Measurements from ENCODE around the gene CREB3L1. TPM values are rescaled to one million over a fixed set of nuclear protein-coding genes. Genes with fewer than 3 reads are reported as not detected.

CREB3L1 gene
- total and polyA plus RNA-seq, 4 donors = 6.9 to 18.4 (median 9.5) TPM

DNA sequence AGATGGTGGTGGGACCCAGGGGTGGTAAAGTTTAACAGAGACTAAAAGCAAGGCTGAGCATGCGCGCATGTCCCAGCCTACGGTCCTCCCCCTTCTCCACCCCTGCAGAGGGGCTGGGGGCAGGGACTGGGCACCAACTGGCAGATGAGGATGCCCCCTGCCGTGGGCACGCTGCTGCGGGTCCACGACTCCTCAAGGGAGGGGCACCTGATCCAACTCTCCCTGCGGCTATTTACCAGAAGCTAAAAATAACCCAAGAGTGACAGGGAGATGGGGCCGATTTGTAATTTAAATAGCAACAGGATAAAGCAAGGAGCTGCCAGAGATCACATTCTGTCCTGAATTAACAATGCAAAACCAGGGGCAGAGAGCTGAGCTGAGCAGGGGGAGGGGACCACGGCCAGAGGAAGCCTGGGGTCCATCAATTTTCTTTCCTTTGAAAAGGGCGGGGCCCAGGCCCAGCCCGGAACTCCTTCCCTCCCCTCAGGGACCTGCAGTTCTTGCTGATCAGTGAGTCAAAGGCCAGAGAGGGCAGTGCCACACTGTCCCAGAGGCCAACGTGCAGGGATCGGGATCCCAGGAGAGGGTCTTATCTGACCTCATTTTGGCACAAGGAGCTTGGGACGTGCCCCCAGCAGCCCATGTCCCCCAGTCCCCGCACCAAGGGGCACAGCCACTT lies 61.7 kb downstream of the CREB3L1 start:
- WGBS, 2 donors = 36 to 38% methylated on average over 16 of the region's 16 CpGs
- intact Hi-C loops (cut with DNase I) = no loop called here

DNA sequence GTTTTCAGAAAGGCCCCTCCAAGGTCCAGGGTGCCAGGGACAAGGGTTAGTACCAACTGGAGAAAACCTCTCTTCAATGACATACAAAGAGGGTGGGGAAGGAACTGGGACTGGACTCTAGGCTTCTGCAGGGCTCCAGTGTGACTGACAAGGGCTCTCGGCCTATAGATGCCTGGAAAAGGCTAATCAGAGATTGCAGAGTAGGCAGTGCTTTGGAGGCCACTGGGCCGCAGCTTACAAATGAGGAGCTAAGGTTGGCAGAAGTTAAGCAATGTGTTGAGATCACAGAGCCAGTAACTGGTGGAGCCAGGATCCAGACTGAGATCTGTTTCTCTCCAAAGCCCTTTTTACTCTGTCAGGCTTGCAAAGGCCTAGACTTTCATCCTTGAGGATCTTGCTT lies 62.4 kb downstream of the CREB3L1 start:
- H3K27ac ChIP-seq (ENCODE audit: low read depth in 1 of 2, low read length in 2 of 2) = no peak overlapping the region
- 88 to 90% methylated on average over 2 of the region's 2 CpGs for WGBS, 2 donors
- H3K4me3 ChIP-seq (ENCODE audit: low read length in 2 of 2) = no peak overlapping the region
- DNase-seq (no peak), ATAC-seq (ENCODE audit: low FRiP score) (no peak)
- H3K27me3 ChIP-seq (ENCODE audit: control insufficient read depth in 1 of 2, insufficient read depth in 2 of 2, low read length in 1 of 2) = no peaks in the 10 kb centered on the region
- intact Hi-C loops (cut with DNase I) = no loop called here
- no peaks in the 10 kb centered on the region for H3K4me1 ChIP-seq (ENCODE audit: control insufficient read depth in 1 of 2, insufficient read depth in 2 of 2, low read length in 2 of 2)
- no peaks in the 10 kb centered on the region for H3K36me3 ChIP-seq (ENCODE audit: control insufficient read depth in 1 of 2, insufficient read depth in 2 of 2, low read length in 1 of 2)
- no peaks in the 10 kb centered on the region for H3K9me3 ChIP-seq (ENCODE audit: control insufficient read depth, low read length)

More for the DNA sequence above, 61.7 kb downstream of the CREB3L1 start:
- ATAC-seq (ENCODE audit: low FRiP score) (peak; percentile 26), DNase-seq (no peak)
- no peaks in the 10 kb centered on the region for H3K9me3 ChIP-seq (ENCODE audit: control insufficient read depth, low read length)
- H3K27me3 ChIP-seq (ENCODE audit: control insufficient read depth in 1 of 2, insufficient read depth in 2 of 2, low read length in 1 of 2) = no peaks in the 10 kb centered on the region
- no peaks in the 10 kb centered on the region for H3K4me1 ChIP-seq (ENCODE audit: control insufficient read depth in 1 of 2, insufficient read depth in 2 of 2, low read length in 2 of 2)
- no peak overlapping the region for H3K27ac ChIP-seq (ENCODE audit: low read depth in 1 of 2, low read length in 2 of 2)
- no peaks in the 10 kb centered on the region for H3K36me3 ChIP-seq (ENCODE audit: control insufficient read depth in 1 of 2, insufficient read depth in 2 of 2, low read length in 1 of 2)
- no peak overlapping the region for H3K4me3 ChIP-seq (ENCODE audit: low read length in 2 of 2)

DNA sequence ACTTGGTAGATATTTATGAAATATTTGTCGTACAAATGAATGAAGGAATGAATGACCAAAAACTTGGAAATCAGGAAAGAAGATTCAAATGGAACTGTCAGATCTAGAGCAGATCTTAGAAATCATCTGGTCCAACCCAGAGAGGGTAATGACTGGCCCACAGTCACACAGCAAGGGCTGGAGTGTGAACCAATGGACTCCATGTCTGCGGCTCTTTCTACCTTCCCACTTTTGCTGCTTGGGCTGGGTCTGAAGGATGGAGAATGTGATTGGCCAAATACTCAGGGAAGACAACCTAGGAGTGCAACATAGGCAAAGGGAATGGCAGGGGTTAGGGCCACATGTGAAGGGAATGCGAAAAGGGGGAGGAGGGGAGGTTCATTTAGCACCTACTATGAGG lies 64.0 kb downstream of the CREB3L1 start:
- Histone ChIP-seq H3K27me3 (ENCODE audit: control insufficient read depth in 1 of 2, insufficient read depth in 2 of 2, low read length in 1 of 2) (no peaks in the 10 kb centered on the region), H3K36me3 (ENCODE audit: control insufficient read depth in 1 of 2, insufficient read depth in 2 of 2, low read length in 1 of 2) (no peaks in the 10 kb centered on the region), H3K4me1 (ENCODE audit: control insufficient read depth in 1 of 2, insufficient read depth in 2 of 2, low read length in 2 of 2) (no peaks in the 10 kb centered on the region), H3K9me3 (ENCODE audit: control insufficient read depth, low read length) (no peaks in the 10 kb centered on the region), H3K27ac (ENCODE audit: low read depth in 1 of 2, low read length in 2 of 2) (no peak overlapping the region), H3K4me3 (ENCODE audit: low read length in 2 of 2) (no peak overlapping the region)
- intact Hi-C loops (cut with DNase I) = no loop called here
- 93 to 95% methylated on average over 3 of the region's 3 CpGs for WGBS, 2 donors
- ATAC-seq (ENCODE audit: low FRiP score) (no peak), DNase-seq (no peak)

DNA sequence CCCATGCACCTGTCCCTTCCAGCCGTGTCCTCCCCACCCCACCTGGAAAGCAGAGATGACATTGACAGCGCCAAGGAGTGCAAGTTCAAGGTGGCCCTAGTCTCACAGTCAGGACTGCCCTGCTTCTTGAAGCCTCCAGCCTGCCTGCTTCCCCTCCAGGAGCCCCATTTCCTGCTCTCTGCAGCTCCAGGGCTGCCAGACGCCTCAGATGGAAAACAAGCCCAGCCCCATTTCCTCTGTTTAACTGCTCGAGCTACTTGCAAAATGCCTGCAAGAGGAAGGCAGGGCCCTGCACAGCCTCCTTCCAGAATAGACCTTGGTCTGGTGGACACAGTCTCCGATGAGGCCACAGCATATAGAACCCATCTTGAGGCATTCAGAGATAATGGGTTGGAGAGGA lies 64.8 kb downstream of the CREB3L1 start:
- no peaks in the 10 kb centered on the region for H3K9me3 ChIP-seq (ENCODE audit: control insufficient read depth, low read length)
- H3K27ac ChIP-seq (ENCODE audit: low read depth in 1 of 2, low read length in 2 of 2) = no peak overlapping the region
- no peak for ATAC-seq (ENCODE audit: low FRiP score)

DNA sequence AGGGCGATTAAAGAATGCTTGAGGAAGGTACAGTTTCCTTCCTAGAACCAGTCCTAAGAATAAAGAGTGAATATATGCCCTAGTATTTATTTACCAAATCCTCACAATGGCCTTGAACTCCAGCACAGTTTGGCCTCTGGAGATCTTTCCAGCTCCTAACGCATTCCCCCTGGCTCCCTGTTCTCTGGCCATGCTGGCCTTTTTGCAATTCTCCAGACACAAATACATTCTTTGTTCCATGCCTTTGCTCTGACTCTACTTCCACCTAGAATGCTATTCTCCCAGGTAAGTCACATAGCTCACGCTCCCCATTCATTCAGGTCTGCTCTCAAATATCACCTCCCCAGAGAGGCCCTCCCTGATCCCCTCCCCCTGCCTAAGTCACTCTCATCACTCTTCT lies 66.1 kb downstream of the CREB3L1 start:
- no peak overlapping the region for H3K27ac ChIP-seq (ENCODE audit: low read depth in 1 of 2, low read length in 2 of 2)
- H3K27me3 ChIP-seq (ENCODE audit: control insufficient read depth in 1 of 2, insufficient read depth in 2 of 2, low read length in 1 of 2) = no peaks in the 10 kb centered on the region
- ATAC-seq (ENCODE audit: low FRiP score) = no peak
- 82 to 91% methylated on average over 3 of the region's 3 CpGs for WGBS, 2 donors
- H3K9me3 ChIP-seq (ENCODE audit: control insufficient read depth, low read length) = no peaks in the 10 kb centered on the region
- no peak for DNase-seq
- H3K4me1 ChIP-seq (ENCODE audit: control insufficient read depth in 1 of 2, insufficient read depth in 2 of 2, low read length in 2 of 2) = peaks cover 0 to 2% of the 10 kb centered on the region in 2 donors
- intact Hi-C loops (cut with DNase I) = no loop called here
- H3K4me3 ChIP-seq (ENCODE audit: low read length in 2 of 2) = no peak overlapping the region
- no peaks in the 10 kb centered on the region for H3K36me3 ChIP-seq (ENCODE audit: control insufficient read depth in 1 of 2, insufficient read depth in 2 of 2, low read length in 1 of 2)

More for the DNA sequence above, 64.8 kb downstream of the CREB3L1 start:
- no peaks in the 10 kb centered on the region for H3K27me3 ChIP-seq (ENCODE audit: control insufficient read depth in 1 of 2, insufficient read depth in 2 of 2, low read length in 1 of 2)
- WGBS, 2 donors = 77% methylated on average over 5 of the region's 5 CpGs
- intact Hi-C loops (cut with DNase I) = no loop called here
- H3K4me1 ChIP-seq (ENCODE audit: control insufficient read depth in 1 of 2, insufficient read depth in 2 of 2, low read length in 2 of 2) = no peaks in the 10 kb centered on the region
- H3K4me3 ChIP-seq (ENCODE audit: low read length in 2 of 2) = no peak overlapping the region
- no peak for DNase-seq
- no peaks in the 10 kb centered on the region for H3K36me3 ChIP-seq (ENCODE audit: control insufficient read depth in 1 of 2, insufficient read depth in 2 of 2, low read length in 1 of 2)

DNA sequence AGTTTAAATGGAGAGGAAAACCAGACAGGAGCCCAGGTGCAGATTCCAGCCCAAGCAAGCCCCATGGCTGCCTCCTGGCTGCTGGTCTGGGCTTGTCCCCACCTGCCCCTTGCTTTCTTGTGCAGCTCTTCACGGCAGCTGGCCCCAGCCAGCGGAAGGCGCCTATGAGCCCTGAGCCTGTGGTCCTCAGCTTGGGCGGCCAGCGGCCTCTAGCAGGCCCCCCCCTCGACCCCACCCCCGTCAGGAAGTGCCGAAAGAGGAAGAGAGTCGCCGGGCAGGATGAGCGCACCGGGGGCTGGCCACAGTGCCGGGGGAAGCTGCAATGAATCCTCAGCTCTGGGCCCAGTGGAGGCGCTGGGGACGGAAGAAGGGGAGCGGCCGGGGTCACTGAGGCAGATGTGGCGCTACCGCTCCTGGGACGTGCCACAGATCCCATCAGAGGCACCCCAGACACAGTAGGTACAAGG lies 67.7 kb downstream of the CREB3L1 start:
- H3K9me3 ChIP-seq (ENCODE audit: control insufficient read depth, low read length) = no peaks in the 10 kb centered on the region
- DNase-seq = peak in 1 of 2 donors; percentile 79
- intact Hi-C loops (cut with DNase I) = no loop called here
- no peak for ATAC-seq (ENCODE audit: low FRiP score)
- no peaks in the 10 kb centered on the region for H3K36me3 ChIP-seq (ENCODE audit: control insufficient read depth in 1 of 2, insufficient read depth in 2 of 2, low read length in 1 of 2)
- WGBS, 2 donors = 65 to 71% methylated on average over 20 of the region's 20 CpGs
- H3K4me3 ChIP-seq (ENCODE audit: low read length in 2 of 2) = no peak overlapping the region
- H3K4me1 ChIP-seq (ENCODE audit: control insufficient read depth in 1 of 2, insufficient read depth in 2 of 2, low read length in 2 of 2) = peaks cover 0 to 2% of the 10 kb centered on the region in 2 donors
- no peaks in the 10 kb centered on the region for H3K27me3 ChIP-seq (ENCODE audit: control insufficient read depth in 1 of 2, insufficient read depth in 2 of 2, low read length in 1 of 2)
- H3K27ac ChIP-seq (ENCODE audit: low read depth in 1 of 2, low read length in 2 of 2) = no peak overlapping the region

DNA sequence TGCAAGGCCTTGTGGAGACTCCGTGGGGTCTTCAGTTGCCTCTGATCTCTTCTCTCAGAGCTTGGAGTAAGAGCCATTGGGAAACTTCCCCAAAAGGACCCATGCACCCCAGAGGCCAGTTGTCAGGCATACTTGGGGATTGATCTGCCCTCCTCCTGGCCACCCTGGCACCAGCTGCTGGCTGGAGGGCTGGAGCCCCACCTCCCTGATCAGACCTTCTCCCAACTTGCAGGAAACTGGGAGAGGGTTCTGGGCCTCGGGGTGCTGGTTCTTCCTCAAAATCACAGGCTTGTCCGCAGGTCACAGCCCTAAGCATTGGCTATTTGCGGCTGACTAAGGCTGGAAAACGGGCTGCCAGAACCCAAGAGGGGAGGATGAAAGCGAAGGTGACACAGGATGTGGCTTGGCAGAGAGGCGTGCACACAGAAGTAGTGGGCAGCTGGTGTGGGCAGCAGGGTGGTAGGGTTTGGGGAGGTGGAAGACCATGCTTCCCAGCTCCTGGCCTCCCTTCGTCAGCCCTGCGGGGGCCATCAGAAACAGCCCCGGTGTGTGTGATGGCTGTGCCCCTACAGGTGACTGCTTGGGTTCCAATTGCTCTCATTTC lies 68.5 kb downstream of the CREB3L1 start:
- H3K4me3 ChIP-seq (ENCODE audit: low read length in 2 of 2) = no peak overlapping the region
- ATAC-seq (ENCODE audit: low FRiP score) (no peak), DNase-seq (no peak)
- no peaks in the 10 kb centered on the region for H3K36me3 ChIP-seq (ENCODE audit: control insufficient read depth in 1 of 2, insufficient read depth in 2 of 2, low read length in 1 of 2)
- intact Hi-C loops (cut with DNase I) = no loop called here
- peaks cover 0 to 2% of the 10 kb centered on the region in 2 donors for H3K4me1 ChIP-seq (ENCODE audit: control insufficient read depth in 1 of 2, insufficient read depth in 2 of 2, low read length in 2 of 2)
- no peaks in the 10 kb centered on the region for H3K9me3 ChIP-seq (ENCODE audit: control insufficient read depth, low read length)
- no peaks in the 10 kb centered on the region for H3K27me3 ChIP-seq (ENCODE audit: control insufficient read depth in 1 of 2, insufficient read depth in 2 of 2, low read length in 1 of 2)
- WGBS, 2 donors = 90 to 91% methylated on average over 10 of the region's 10 CpGs
- no peak overlapping the region for H3K27ac ChIP-seq (ENCODE audit: low read depth in 1 of 2, low read length in 2 of 2)

DNA sequence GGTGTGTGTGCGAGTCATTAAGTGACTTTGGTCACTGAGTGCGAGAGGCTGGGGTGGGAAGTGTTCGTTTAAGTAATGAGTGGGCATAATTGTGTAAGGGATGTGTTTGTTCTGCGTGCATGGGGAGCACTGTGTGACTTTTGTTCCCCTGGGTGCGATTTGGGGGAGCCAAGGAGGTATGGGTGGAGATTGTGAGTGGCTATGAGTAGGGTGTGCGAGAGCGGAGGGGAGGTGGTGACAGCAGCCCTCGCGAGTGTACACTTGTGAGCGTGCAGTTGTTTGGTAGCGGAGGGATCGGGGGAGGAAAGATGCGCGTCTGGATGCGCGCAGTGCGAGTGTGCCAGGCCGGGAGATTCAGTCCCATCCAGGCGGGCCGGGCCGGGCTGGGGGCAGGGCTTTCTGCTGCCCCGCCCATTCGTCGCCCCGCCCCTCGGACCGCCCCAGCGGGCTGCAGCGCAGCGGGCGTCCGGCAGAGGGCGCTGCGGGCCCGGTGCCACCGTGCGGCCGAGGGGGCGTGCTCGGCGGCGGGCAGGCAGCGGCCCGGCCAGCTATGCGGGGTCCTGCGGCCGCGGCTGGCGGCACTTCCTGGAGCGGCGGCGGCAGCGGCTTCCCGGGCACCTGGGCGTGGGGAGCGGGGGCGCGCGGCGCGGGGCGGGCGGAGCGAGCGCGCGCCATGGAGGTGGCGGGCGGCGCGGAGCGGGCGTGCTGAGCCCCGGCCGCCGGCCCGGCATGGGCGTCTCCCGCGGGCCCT lies 69.6 kb downstream of the CREB3L1 start, which contains the start of gene DGKZ:
Gene DGKZ (plus strand): TSS at position 578 of the 751 bp plus-strand sequence. CDS start 197 bp downstream, outside the sequence.
- intact Hi-C loops (cut with DNase I) = no loop called here
- peak; percentile 90 to 95 for DNase-seq

More for the DNA sequence above, 69.6 kb downstream of the CREB3L1 start, which contains the start of gene DGKZ:
- Histone ChIP-seq H3K27ac (ENCODE audit: low read depth in 1 of 2, low read length in 2 of 2) (no peak within 1 kb of the TSS), H3K4me3 (ENCODE audit: low read length in 2 of 2) (peak within 1 kb of the TSS; percentile 43 to 65), H3K27me3 (ENCODE audit: control insufficient read depth in 1 of 2, insufficient read depth in 2 of 2, low read length in 1 of 2) (no peaks in the 10 kb centered on the region), H3K36me3 (ENCODE audit: control insufficient read depth in 1 of 2, insufficient read depth in 2 of 2, low read length in 1 of 2) (no peaks in the 10 kb centered on the region), H3K4me1 (ENCODE audit: control insufficient read depth in 1 of 2, insufficient read depth in 2 of 2, low read length in 2 of 2) (peaks cover 0 to 2% of the 10 kb centered on the region in 2 donors), H3K9me3 (ENCODE audit: control insufficient read depth, low read length) (no peaks in the 10 kb centered on the region)
- WGBS, 2 donors = 10 to 17% methylated on average over 39 to 80 of the region's 80 CpGs
- ATAC-seq (ENCODE audit: low FRiP score) = peak; percentile 95

All from aorta (tissue), 5 donors.